HepG2 (cell line): ENCODE results near the gene PDPK1. TPM values are rescaled to one million over a fixed set of nuclear protein-coding genes. Genes with fewer than 3 reads are reported as not detected.

ENCODE experiments used
- CAMTA2 ChIP-seq: sonication (generic); formaldehyde crosslinking; IDR thresholded peaks from 2 replicates; pipeline ENCODE4 v1.4.0; 2020; ENCODE audit warnings: mild to moderate bottlenecking, missing genetic modification reagents, borderline replicate concordance
- CCDC6 ChIP-seq: sonication (generic); formaldehyde crosslinking; IDR thresholded peaks from 2 replicates; pipeline ENCODE4 v1.8.1; 2022; ENCODE audit warnings: mild to moderate bottlenecking, missing genetic modification reagents, moderate library complexity
- GABPB1 ChIP-seq: IDR thresholded peaks from 2 replicates; pipeline ENCODE4 v1.6.1; 2016; ENCODE audit warnings: mild to moderate bottlenecking, missing genetic modification reagents, moderate library complexity, missing compliant biosample characterization
- HES4 ChIP-seq: sonication (generic); formaldehyde crosslinking; IDR thresholded peaks from 2 replicates; pipeline ENCODE4 v1.9.0; 2021; ENCODE audit warnings: mild to moderate bottlenecking, missing genetic modification reagents, borderline replicate concordance
- IRF2 ChIP-seq: IDR thresholded peaks from 2 replicates; pipeline ENCODE4 v1.6.1; 2018; ENCODE audit warnings: missing genetic modification reagents, missing compliant biosample characterization
- KDM4B ChIP-seq: sonication (generic); formaldehyde crosslinking; IDR thresholded peaks from 2 replicates; pipeline ENCODE4 v1.4.0; 2020; ENCODE audit warnings: missing genetic modification reagents
- MZF1 ChIP-seq: sonication (generic); formaldehyde crosslinking; IDR thresholded peaks from 2 replicates; pipeline ENCODE4 v1.8.1; 2023; ENCODE audit warnings: mild to moderate bottlenecking, missing genetic modification reagents, borderline replicate concordance
- NBN ChIP-seq: fragments of 450-650 bp; conservative IDR thresholded peaks from 2 replicates; pipeline ENCODE4 v1.6.1; 2017
- NCOR1 ChIP-seq: fragments of 200-600 bp; sonication (generic); IDR thresholded peaks from 2 replicates; pipeline ENCODE4 v1.7.0; 2017; ENCODE audit warnings: antibody characterized with exemption, low read length, borderline replicate concordance
- SMAD1 ChIP-seq: sonication (generic); formaldehyde crosslinking; IDR thresholded peaks from 2 replicates; pipeline ENCODE4 v1.4.0; 2020; ENCODE audit warnings: missing genetic modification reagents, low read depth, mild to moderate bottlenecking, borderline replicate concordance
- WIZ ChIP-seq: sonication (generic); formaldehyde crosslinking; IDR thresholded peaks from 2 replicates; pipeline ENCODE4 v1.5.1; 2020; ENCODE audit warnings: mild to moderate bottlenecking, missing genetic modification reagents
- ZNF101 ChIP-seq: sonication (generic); formaldehyde crosslinking; IDR thresholded peaks from 2 replicates; pipeline ENCODE4 v1.4.0; 2020; ENCODE audit warnings: mild to moderate bottlenecking, low read depth, missing genetic modification reagents, borderline replicate concordance
- ZNF207 ChIP-seq: fragments of 450-650 bp; IDR thresholded peaks from 2 replicates; pipeline ENCODE4 v1.6.1; 2016; ENCODE audit warnings: antibody characterized with exemption, borderline replicate concordance
- ZNF3 ChIP-seq: IDR thresholded peaks from 2 replicates; pipeline ENCODE4 v1.7.0; 2017; ENCODE audit warnings: inconsistent platforms
- ZNF501 ChIP-seq: sonication (generic); formaldehyde crosslinking; IDR thresholded peaks from 2 replicates; pipeline ENCODE4 v1.5.1; 2020; ENCODE audit warnings: mild to moderate bottlenecking, moderate library complexity, missing genetic modification reagents
- ZNF709 ChIP-seq: sonication (generic); formaldehyde crosslinking; IDR thresholded peaks from 2 replicates; pipeline ENCODE4 v1.5.0; 2020; ENCODE audit warnings: mild to moderate bottlenecking, missing genetic modification reagents
- ZNF776 ChIP-seq: sonication (generic); formaldehyde crosslinking; IDR thresholded peaks from 2 replicates; pipeline ENCODE4 v1.4.0; 2020; ENCODE audit warnings: mild to moderate bottlenecking, missing genetic modification reagents
- ZNF891 ChIP-seq: sonication (generic); formaldehyde crosslinking; IDR thresholded peaks from 2 replicates; pipeline ENCODE4 v1.5.0; 2020; ENCODE audit warnings: mild to moderate bottlenecking, missing genetic modification reagents
- polyA plus RNA-seq, 8 experiments: library from polyadenylated mRNA; depleted of rRNA in 3 of 8; stranded (reverse) in 7 of 8; unstranded in 1 of 8; fragments of >200 nt; fragmentation: Illumina TruSeq in 4 of 8; extraction: Trizol in 4 of 8; gene quantifications; 2 replicates each; pipeline versions ENCODE4 v1.2.1 to v1.2.3, GENCODE V29; 2011 to 2016; ENCODE audit warnings: low read depth in 4 of 8, missing spikeins in 1 of 8, mixed read lengths in 1 of 8; ENCODE audit not compliant: insufficient read depth in 1 of 8
- total RNA-seq, 5 experiments: library from RNA; depleted of rRNA; stranded (reverse); fragments of >200 nt; fragmentation: Illumina TruSeq; extraction: Trizol; gene quantifications; 2 replicates each; pipeline ENCODE4 v1.2.3, GENCODE V29; 2016; ENCODE audit warnings: low read depth in 1 of 5
- TF ChIP-seq, protein P1 (sequence below): sonication (generic); formaldehyde crosslinking; IDR thresholded peaks from 2 replicates; pipeline ENCODE4 v1.5.1; 2020; ENCODE audit warnings: missing genetic modification reagents, mild to moderate bottlenecking, borderline replicate concordance
- TF ChIP-seq, protein P2 (sequence below): sonication (generic); formaldehyde crosslinking; IDR thresholded peaks from 2 replicates; pipeline ENCODE4 v1.4.0; 2020; ENCODE audit warnings: missing genetic modification reagents, low read depth, mild to moderate bottlenecking, borderline replicate concordance
- TF ChIP-seq, protein P3 (sequence below): sonication (generic); formaldehyde crosslinking; IDR thresholded peaks from 2 replicates; pipeline ENCODE4 v1.5.0; 2020; ENCODE audit warnings: mild to moderate bottlenecking, missing genetic modification reagents, borderline replicate concordance
- TF ChIP-seq, protein P4 (sequence below): sonication (generic); formaldehyde crosslinking; IDR thresholded peaks from 2 replicates; pipeline ENCODE4 v1.9.0; 2021; ENCODE audit warnings: missing genetic modification reagents, borderline replicate concordance

The PDPK1 gene
- total and polyA plus RNA-seq, 2 of the 13 experiments (the other 11 are each of a cell fraction or from before 2014, with no cell fraction given) = 59.6 to 129 TPM

DNA sequence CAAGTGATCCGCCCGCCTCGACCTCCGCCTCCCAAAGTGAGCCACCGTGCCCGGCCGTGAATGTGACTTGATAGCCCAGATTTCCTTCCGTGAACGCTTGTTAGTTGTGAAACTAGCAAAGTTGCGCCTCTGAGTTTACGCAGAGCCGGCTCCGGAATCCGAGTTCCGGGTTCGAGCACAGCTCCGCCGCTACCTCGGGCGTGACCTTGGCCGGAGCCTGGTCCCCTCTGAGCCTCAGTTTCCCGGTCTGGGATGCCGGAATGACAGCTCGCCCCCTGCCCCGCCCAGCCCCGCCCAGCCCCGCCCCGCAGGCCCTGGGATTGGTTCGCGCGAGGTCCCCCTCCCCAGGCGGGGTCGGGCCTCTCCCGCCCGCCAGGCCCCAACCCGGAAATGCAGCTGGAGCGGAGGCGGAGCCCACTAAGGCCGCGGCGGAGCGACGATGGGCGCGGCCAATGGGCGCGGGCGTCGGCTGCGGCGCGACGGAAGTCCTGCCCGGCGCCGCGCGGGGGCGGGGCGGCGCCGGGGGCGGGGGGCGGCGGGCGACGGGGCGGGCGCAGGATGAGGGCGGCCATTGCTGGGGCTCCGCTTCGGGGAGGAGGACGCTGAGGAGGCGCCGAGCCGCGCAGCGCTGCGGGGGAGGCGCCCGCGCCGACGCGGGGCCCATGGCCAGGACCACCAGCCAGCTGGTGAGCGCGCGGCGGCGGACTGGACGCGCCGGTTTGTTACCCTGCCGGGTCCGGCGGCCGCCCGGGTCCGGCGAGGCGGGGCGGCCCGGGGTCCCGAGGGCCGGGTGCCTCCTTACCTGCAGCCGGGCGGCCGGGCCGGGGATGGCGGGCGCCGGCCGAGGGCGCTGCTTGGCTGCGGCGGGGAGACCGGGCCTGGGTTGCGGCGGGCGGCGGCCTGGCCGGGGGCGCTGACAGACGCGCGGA is at the start of gene PDPK1 (continued):
- TF ChIP-seq, protein P1, sequence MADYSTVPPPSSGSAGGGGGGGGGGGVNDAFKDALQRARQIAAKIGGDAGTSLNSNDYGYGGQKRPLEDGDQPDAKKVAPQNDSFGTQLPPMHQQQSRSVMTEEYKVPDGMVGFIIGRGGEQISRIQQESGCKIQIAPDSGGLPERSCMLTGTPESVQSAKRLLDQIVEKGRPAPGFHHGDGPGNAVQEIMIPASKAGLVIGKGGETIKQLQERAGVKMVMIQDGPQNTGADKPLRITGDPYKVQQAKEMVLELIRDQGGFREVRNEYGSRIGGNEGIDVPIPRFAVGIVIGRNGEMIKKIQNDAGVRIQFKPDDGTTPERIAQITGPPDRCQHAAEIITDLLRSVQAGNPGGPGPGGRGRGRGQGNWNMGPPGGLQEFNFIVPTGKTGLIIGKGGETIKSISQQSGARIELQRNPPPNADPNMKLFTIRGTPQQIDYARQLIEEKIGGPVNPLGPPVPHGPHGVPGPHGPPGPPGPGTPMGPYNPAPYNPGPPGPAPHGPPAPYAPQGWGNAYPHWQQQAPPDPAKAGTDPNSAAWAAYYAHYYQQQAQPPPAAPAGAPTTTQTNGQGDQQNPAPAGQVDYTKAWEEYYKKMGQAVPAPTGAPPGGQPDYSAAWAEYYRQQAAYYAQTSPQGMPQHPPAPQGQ = no peak
- no peak for TF ChIP-seq MZF1
- no peak for TF ChIP-seq ZNF891 (CRISPR knock-in tag)
- no peak for TF ChIP-seq KDM4B (CRISPR knock-in tag)
- no peak for TF ChIP-seq SMAD1 (CRISPR knock-in tag)
- peak; percentile 87 for TF ChIP-seq GABPB1 (CRISPR knock-in tag)
- no peak for TF ChIP-seq ZNF3 (CRISPR knock-in tag)
- no peak for TF ChIP-seq ZNF101 (CRISPR knock-in tag)
- no peak for TF ChIP-seq NBN
- no peak for TF ChIP-seq ZNF501 (CRISPR knock-in tag)
- TF ChIP-seq, protein P2, sequence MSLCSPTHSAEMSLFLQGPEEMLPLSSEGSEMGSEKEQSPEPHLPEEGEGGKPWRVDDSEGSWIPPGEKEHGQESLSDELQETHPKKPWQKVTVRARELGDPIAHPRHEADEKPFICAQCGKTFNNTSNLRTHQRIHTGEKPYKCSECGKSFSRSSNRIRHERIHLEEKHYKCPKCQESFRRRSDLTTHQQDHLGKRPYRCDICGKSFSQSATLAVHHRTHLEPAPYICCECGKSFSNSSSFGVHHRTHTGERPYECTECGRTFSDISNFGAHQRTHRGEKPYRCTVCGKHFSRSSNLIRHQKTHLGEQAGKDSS (CRISPR knock-in tag) = no peak
- TF ChIP-seq CAMTA2 (CRISPR knock-in tag) = no peak
- TF ChIP-seq HES4 (CRISPR knock-in tag) = 0 out of 2 replicates have a peak, but pooled peaks have one; percentile 57
- TF ChIP-seq, protein P3, sequence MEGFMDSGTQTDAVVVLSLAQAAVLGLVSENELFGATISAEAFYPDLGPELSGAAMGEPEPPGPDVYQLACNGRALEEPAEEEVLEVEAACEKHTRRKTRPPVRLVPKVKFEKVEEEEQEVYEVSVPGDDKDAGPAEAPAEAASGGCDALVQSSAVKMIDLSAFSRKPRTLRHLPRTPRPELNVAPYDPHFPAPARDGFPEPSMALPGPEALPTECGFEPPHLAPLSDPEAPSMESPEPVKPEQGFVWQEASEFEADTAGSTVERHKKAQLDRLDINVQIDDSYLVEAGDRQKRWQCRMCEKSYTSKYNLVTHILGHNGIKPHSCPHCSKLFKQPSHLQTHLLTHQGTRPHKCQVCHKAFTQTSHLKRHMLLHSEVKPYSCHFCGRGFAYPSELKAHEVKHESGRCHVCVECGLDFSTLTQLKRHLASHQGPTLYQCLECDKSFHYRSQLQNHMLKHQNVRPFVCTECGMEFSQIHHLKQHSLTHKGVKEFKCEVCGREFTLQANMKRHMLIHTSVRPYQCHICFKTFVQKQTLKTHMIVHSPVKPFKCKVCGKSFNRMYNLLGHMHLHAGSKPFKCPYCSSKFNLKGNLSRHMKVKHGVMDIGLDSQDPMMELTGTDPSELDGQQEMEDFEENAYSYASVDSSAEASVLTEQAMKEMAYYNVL (CRISPR knock-in tag) = no peak
- no peak for TF ChIP-seq CCDC6 (CRISPR knock-in tag)
- no peak for TF ChIP-seq IRF2 (CRISPR knock-in tag)
- TF ChIP-seq NCOR1 = no peak
- TF ChIP-seq ZNF709 (CRISPR knock-in tag) = 0 out of 2 replicates have a peak, but pooled peaks have one; percentile 66
- TF ChIP-seq, protein P4, sequence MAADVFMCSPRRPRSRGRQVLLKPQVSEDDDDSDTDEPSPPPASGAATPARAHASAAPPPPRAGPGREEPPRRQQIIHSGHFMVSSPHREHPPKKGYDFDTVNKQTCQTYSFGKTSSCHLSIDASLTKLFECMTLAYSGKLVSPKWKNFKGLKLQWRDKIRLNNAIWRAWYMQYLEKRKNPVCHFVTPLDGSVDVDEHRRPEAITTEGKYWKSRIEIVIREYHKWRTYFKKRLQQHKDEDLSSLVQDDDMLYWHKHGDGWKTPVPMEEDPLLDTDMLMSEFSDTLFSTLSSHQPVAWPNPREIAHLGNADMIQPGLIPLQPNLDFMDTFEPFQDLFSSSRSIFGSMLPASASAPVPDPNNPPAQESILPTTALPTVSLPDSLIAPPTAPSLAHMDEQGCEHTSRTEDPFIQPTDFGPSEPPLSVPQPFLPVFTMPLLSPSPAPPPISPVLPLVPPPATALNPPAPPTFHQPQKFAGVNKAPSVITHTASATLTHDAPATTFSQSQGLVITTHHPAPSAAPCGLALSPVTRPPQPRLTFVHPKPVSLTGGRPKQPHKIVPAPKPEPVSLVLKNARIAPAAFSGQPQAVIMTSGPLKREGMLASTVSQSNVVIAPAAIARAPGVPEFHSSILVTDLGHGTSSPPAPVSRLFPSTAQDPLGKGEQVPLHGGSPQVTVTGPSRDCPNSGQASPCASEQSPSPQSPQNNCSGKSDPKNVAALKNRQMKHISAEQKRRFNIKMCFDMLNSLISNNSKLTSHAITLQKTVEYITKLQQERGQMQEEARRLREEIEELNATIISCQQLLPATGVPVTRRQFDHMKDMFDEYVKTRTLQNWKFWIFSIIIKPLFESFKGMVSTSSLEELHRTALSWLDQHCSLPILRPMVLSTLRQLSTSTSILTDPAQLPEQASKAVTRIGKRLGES = no peak
- no peak for TF ChIP-seq ZNF776
- TF ChIP-seq WIZ (CRISPR knock-in tag) = no peak
- TF ChIP-seq ZNF207 = no peak
